NCI-H524 treated with DMSO at 0.1 percent for 48 hours (cell line): ENCODE results near the gene NHSL1.

ENCODE experiments used
- DNase-seq: peaks from one replicate; lab custom pipeline; 2025; lab: John Stamatoyannopoulos, UW

NHSL1 gene

DNA sequence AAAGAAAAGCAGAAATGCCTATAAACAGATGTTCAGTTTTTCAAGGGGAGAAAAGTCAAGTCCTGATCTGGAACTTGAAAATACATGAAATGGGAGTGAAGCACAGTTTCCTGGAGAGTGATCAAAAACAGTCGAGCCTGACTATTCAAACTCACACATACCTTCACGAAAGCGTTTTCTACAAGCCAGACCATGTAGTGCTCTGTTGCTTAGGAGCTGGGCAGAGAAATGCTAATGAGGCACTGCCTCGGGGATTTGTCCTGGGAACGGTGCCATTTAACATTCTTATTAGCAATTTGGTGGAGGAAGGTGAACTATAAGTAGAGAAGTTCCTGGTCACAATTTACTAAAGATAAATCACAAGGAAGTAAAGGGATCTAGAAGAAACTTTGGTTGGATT lies 5.9 kb downstream of the NHSL1 start:
- no peak for DNase-seq

GRCh38 chr6:138492871-138493270 lies 6.4 kb downstream of the NHSL1 start:
- no peak for DNase-seq

- DNase-seq: no peak
These were observed 7.2 kb downstream of the NHSL1 start for GRCh38 chr6:138492113-138492512.

DNA sequence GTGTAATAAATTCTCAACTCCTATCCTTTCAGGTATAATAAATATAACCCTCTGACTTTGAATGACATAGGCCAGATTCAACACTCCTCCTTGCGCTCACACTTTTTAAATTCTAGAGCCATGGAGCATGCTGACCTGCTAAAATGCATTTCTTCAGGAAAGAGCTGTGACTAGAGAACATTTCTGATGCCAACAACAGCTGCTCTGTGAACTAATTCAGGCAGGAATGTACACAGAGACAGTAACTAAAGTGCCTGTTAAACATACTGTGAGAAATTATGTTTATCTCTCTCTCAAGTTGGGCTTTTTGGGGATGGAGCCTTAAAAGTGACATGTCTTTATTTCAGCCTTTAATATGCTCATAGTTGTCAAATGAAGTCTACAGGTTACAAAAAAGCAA lies 8.3 kb downstream of the NHSL1 start:
- DNase-seq: no peak

- no peak for DNase-seq
These were observed 9.4 kb downstream of the NHSL1 start for GRCh38 chr6:138489846-138490245.

DNA sequence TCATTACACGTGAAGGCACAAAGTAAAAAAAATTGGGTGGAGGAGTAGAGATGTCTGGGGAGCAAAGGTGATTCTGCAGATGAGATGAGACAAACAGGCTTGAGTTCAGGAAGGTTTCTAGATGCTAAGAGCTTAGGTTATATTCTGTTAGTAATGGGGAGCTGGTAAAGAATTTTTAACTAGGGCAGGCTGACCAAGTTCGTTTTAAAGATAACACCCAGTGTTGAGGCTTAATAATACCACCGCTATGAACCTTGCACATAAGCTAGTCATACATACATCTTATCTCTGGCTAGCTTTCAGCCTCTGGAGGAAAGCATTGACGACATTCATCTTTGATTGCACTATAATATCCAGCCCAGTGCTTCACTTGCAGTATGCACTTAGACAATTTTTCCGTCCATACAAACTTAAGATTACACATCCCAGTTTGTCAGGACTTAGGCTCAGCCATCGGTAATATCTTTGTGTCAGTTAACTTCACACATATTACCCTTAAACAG lies 12.1 kb downstream of the NHSL1 start:
- DNase-seq: no peak

- no peak for DNase-seq
These were observed 12.8 kb downstream of the NHSL1 start for GRCh38 chr6:138486249-138487101.

DNA sequence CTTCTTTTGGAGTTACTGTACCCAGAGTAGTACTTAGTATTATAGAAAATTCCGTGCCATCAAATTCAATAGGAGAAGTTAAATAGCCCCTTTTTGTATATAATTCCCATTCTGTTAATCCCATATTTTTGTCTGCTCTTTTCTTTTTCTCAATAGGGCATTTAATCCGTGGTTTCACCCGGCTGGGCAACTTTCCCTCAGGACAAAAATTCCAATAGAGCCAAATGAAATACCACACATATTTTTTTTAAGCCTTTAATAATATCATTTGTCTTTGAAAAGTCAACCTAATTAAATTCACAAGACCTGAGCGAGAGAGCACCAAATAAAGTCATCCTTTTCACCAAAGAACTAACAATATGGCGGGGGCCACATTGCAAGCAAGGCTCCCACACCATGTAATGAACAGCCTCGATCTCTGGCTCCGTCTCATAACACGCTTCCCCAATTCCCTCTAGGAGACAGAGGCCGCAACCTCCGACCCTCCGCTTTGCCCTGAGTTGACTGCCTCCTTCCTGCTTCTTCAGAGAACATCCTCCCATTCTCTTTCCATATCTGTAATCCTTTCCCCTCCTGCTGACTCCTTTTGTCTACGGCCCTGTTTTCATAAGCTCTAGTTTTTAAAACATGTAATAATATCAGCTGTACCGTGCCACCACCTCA lies 13.6 kb downstream of the NHSL1 start:
- no peak for DNase-seq

DNA sequence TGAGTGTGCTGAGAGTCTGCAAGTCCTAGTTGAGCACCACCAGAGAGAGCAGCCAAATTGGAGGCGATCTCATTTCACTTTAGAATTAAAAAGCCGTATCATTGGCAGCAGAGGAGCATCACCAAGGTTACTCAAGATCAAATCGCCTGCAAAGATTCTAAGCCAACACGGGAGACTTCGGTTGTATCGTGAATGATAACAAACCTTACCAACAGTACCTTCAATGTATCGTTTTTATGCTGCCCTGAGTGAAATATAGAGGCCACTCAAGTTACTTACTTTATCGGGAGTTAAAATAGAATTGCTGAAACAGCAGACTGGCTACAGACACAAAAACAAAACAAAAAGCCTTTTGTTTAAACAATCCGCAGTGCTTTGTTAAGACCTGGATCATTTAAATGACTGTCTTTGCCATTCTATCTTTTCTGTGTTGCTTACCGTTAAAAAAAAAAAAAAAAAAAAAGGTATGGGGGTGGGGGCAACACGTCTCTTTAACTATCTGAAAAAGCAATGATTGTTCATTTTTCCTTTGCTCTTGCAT lies 14.2 kb downstream of the NHSL1 start:
- DNase-seq: no peak

GRCh38 chr6:138484018-138484731 lies 15.1 kb downstream of the NHSL1 start:
- no peak for DNase-seq

DNA sequence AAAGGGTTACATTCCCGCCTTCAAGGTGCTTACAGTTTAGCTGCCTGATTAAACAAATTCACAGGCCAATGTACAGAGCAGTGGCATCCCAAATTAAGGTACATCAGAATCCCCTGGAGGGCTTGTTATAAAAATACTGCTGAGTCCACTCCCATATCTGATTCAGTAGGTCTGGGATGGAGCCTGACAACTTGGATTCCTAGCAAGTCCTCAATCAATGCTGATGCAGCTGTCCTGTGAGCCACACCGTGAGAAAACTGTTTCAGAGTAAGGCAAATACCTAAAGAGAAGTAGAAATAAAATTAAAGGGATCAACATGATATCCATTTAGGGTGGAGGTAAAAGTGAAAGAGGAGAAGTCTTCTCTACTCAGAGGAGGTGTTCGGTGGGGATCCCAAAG lies 16.5 kb downstream of the NHSL1 start:
- DNase-seq: no peak

- DNase-seq: no peak
These were observed 18.9 kb downstream of the NHSL1 start for GRCh38 chr6:138480279-138480949.

DNA sequence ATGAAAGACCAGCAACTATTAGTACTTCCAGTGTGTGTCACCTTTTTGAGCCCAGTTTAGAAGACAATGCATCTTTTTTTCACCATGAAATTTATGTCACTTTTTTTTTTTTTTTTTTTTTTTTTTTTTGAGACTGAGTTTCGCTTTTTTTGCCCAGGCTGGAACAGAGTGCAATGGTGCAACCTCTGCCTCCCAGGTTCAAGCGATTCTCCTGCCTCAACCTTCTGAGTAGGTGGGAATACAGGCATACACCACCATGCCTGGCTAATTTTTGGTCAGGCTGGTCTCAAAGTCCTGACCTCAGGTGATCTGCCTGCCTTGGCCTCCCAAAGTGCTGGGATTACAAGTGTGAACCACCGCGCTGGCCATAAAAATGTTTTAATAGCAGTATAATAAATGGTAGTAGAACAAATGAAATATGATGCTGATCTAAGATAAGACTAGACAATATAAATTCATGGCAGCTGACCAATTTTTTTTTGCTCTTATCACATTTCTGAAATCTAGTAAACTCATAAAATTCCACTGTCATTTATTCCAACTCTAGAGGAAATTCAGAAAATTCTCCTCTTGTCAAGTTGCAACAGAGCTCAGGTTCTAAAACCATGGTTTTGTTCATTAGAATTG lies 21.3 kb downstream of the NHSL1 start:
- no peak for DNase-seq

- no peak for DNase-seq
These were observed 23.2 kb downstream of the NHSL1 start for GRCh38 chr6:138476116-138476515.

DNA sequence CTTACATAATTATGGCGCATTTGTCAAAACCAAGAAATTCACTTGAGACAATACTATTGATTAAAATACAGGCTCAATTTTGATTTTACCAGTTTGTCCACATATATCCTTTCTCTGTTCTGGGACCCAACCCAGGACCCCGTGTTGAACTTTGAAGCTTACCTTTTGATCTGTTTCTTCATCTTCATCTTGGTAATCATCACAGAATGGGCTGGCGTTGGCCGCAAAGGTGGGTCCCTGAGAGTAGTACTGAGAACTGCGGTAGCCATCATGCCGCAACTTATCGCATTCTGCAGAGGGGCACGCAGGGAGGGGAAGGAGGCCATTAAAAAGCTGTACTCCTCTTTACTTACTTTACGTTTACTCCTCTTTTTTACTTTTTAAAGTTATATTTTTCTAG lies 26.1 kb downstream of the NHSL1 start:
- DNase-seq: no peak

- DNase-seq: no peak
These were observed 30.8 kb downstream of the NHSL1 start for GRCh38 chr6:138468320-138469015.

DNA sequence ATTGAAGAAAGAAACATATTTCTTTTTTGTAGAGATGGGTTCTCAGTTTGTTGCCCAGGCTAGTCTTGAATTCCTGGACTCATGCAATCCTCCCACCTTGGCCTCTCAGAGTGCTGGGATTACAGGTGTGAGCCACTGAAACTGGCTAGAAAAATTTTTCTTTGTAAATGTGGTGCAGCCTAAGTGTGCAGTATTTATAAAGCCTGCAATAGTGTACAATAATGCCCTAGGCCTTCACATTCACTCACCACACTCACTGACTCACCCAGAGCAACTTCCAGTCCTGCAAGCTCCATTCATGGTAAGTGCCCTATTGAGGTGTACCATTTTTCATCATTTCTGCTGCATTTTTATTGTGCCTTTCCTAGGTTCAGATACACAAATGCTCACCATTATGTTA lies 31.4 kb downstream of the NHSL1 start:
- no peak for DNase-seq

- no peak for DNase-seq
These were observed 34.2 kb downstream of the NHSL1 start for GRCh38 chr6:138465007-138465645.

- DNase-seq: no peak
These were observed 35.2 kb downstream of the NHSL1 start for GRCh38 chr6:138464085-138464484.

DNA sequence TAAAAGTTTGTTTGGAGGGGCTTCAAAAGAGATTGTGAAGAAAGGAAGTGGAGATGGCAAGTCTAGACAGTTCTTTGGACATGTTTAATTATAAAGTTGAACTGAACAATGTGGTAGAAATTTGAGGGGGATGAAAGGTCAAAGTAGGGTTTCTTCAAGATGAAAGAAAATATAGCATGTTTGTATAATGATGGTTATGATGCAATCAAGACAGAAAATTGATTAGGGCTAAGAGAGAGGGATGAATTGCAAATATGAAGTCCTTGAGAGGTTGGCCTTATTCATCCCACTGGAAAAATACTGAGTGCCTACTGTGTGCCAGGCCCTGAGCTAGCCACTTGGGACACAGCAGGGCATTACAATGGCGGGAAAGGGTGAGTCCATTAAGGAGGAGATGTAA lies 37.6 kb downstream of the NHSL1 start:
- no peak for DNase-seq
